PC-3 (cell line): Measurements from ENCODE around the gene DHX57.

Source experiments
- EZH2phosphoT487 ChIP-seq: fragments of 300-600 bp; sonication (generic); IDR thresholded peaks from 2 replicates; pipeline ENCODE4 v1.6.1; 2018; ENCODE audit warnings: mild to moderate bottlenecking, antibody characterized with exemption, low read length, borderline replicate concordance
- TF ChIP-seq, protein P1 (sequence below): fragments of 300-600 bp; sonication (generic); conservative IDR thresholded peaks from 2 replicates; pipeline ENCODE4 v1.5.1; 2017; ENCODE audit warnings: antibody characterized with exemption, low read depth, mild to moderate bottlenecking, low read length

DNA sequence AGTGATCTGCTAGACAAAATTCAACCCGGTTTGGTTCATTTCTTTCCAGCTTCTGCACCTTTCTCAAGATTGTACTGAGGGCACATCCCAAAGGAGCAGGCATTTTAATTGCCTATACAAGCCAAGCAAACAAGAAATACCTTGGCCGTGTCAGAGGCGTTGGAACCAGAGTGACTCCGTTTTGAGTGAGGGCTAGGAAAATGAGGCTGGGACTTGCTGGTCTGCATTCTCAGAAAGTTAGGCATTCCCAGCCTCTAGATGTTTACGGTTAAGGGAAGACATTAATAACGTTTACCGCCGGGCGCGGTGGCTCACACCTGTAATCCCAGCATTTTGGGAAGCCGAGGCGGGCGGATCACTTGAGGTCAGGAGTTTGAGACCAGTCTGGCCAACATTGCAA, 99.2 kb downstream of the DHX57 start:
- TF ChIP-seq, protein P1, sequence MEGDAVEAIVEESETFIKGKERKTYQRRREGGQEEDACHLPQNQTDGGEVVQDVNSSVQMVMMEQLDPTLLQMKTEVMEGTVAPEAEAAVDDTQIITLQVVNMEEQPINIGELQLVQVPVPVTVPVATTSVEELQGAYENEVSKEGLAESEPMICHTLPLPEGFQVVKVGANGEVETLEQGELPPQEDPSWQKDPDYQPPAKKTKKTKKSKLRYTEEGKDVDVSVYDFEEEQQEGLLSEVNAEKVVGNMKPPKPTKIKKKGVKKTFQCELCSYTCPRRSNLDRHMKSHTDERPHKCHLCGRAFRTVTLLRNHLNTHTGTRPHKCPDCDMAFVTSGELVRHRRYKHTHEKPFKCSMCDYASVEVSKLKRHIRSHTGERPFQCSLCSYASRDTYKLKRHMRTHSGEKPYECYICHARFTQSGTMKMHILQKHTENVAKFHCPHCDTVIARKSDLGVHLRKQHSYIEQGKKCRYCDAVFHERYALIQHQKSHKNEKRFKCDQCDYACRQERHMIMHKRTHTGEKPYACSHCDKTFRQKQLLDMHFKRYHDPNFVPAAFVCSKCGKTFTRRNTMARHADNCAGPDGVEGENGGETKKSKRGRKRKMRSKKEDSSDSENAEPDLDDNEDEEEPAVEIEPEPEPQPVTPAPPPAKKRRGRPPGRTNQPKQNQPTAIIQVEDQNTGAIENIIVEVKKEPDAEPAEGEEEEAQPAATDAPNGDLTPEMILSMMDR, result no peak
- TF ChIP-seq EZH2phosphoT487, result no peak
